ENCODE measurements around the gene PKD1L1. TPM values are rescaled to one million over a fixed set of nuclear protein-coding genes. Genes with fewer than 3 reads are reported as not detected.

PKD1L1 gene
- total RNA-seq, 4 donors from 2014 or later, result 0.41 to 37.4 (median 17.5) TPM

GRCh38 chr7:47734949-47735291, 213.3 kb downstream of the PKD1L1 start:
- H3K9me3 ChIP-seq, result no peaks in the 10 kb centered on the region
- H3K27ac ChIP-seq, result no peak overlapping the region
- no peaks in the 10 kb centered on the region for H3K36me3 ChIP-seq
- H3K27me3 ChIP-seq, result no peaks in the 10 kb centered on the region
- 92 to 100% methylated on average over 1 to 4 of the region's 4 CpGs for WGBS, 2 donors (ENCODE audit: low coverage in 1 of 2)
- H3K4me1 ChIP-seq, result no peaks in the 10 kb centered on the region
- DNase-seq, result no peak
- in situ Hi-C loops (cut with MboI; ENCODE audit: low pct_ligation_motif_present in 1 of 4, low pct_unique_long_range_greater_than_20kb in 1 of 4, low sequenced_read_pairs in 3 of 4), result no loop called here
- TF ChIP-seq POLR2AphosphoS5 (IDR thresholded peaks at IDR 0.05) (no peak), EP300 (IDR thresholded peaks at IDR 0.05; ENCODE audit: low read depth) (no peak), POLR2A (IDR thresholded peaks at IDR 0.05) (no peak)
- TF ChIP-seq, protein P1, sequence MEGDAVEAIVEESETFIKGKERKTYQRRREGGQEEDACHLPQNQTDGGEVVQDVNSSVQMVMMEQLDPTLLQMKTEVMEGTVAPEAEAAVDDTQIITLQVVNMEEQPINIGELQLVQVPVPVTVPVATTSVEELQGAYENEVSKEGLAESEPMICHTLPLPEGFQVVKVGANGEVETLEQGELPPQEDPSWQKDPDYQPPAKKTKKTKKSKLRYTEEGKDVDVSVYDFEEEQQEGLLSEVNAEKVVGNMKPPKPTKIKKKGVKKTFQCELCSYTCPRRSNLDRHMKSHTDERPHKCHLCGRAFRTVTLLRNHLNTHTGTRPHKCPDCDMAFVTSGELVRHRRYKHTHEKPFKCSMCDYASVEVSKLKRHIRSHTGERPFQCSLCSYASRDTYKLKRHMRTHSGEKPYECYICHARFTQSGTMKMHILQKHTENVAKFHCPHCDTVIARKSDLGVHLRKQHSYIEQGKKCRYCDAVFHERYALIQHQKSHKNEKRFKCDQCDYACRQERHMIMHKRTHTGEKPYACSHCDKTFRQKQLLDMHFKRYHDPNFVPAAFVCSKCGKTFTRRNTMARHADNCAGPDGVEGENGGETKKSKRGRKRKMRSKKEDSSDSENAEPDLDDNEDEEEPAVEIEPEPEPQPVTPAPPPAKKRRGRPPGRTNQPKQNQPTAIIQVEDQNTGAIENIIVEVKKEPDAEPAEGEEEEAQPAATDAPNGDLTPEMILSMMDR (IDR thresholded peaks at IDR 0.05), result no peak
- H3K4me3 ChIP-seq, result no peak overlapping the region
- intact Hi-C loops (cut with DNase I; ENCODE audit: low total_unique reads), result no loop called here

GRCh38 chr7:47734287-47734948, 213.8 kb downstream of the PKD1L1 start:
- in situ Hi-C loops (cut with MboI; ENCODE audit: low pct_ligation_motif_present in 1 of 4, low pct_unique_long_range_greater_than_20kb in 1 of 4, low sequenced_read_pairs in 3 of 4), result no loop called here
- Histone ChIP-seq H3K9me3 (no peaks in the 10 kb centered on the region), H3K27me3 (no peaks in the 10 kb centered on the region), H3K36me3 (no peaks in the 10 kb centered on the region), H3K4me1 (no peaks in the 10 kb centered on the region), H3K4me3 (no peak overlapping the region), H3K27ac (no peak overlapping the region)
- WGBS, 2 donors (ENCODE audit: low coverage in 1 of 2), result 75 to 88% methylated on average over 3 to 11 of the region's 11 CpGs
- DNase-seq, result no peak
- TF ChIP-seq POLR2A (IDR thresholded peaks at IDR 0.05), result no peak
- TF ChIP-seq EP300 (IDR thresholded peaks at IDR 0.05; ENCODE audit: low read depth), result no peak
- TF ChIP-seq, protein P1 (IDR thresholded peaks at IDR 0.05), result no peak
- no peak for TF ChIP-seq POLR2AphosphoS5 (IDR thresholded peaks at IDR 0.05)
- intact Hi-C loops (cut with DNase I; ENCODE audit: low total_unique reads), result no loop called here

GRCh38 chr7:47730142-47730541, 218.1 kb downstream of the PKD1L1 start:
- no peak for DNase-seq

GRCh38 chr7:47726047-47726726, 222.1 kb downstream of the PKD1L1 start:
- in situ Hi-C loops (cut with MboI; ENCODE audit: low pct_ligation_motif_present in 1 of 4, low pct_unique_long_range_greater_than_20kb in 1 of 4, low sequenced_read_pairs in 3 of 4) (no loop called here), intact Hi-C loops (cut with DNase I; ENCODE audit: low total_unique reads) (no loop called here)
- H3K9me3 ChIP-seq, result no peaks in the 10 kb centered on the region
- H3K36me3 ChIP-seq, result no peaks in the 10 kb centered on the region
- TF ChIP-seq POLR2A (IDR thresholded peaks at IDR 0.05) (no peak), POLR2AphosphoS5 (IDR thresholded peaks at IDR 0.05) (no peak), EP300 (IDR thresholded peaks at IDR 0.05; ENCODE audit: low read depth) (no peak)
- TF ChIP-seq, protein P1 (IDR thresholded peaks at IDR 0.05), result no peak
- H3K27me3 ChIP-seq, result no peaks in the 10 kb centered on the region
- WGBS, 2 donors (ENCODE audit: low coverage in 1 of 2), result 88% methylated on average over 3 of the region's 3 CpGs; no CpG with 5 or more reads in 1 of the 2 donors
- DNase-seq, result no peak
- no peak overlapping the region for H3K27ac ChIP-seq
- H3K4me3 ChIP-seq, result no peak overlapping the region
- no peaks in the 10 kb centered on the region for H3K4me1 ChIP-seq

More at GRCh38 chr7:47730142-47730541, 218.1 kb downstream of the PKD1L1 start:
- Histone ChIP-seq H3K9me3 (no peaks in the 10 kb centered on the region), H3K27me3 (no peaks in the 10 kb centered on the region), H3K4me3 (no peak overlapping the region), H3K4me1 (no peaks in the 10 kb centered on the region), H3K36me3 (no peaks in the 10 kb centered on the region), H3K27ac (no peak overlapping the region)
- no peak for TF ChIP-seq POLR2AphosphoS5 (IDR thresholded peaks at IDR 0.05)
- TF ChIP-seq POLR2A (IDR thresholded peaks at IDR 0.05), result no peak
- TF ChIP-seq EP300 (IDR thresholded peaks at IDR 0.05; ENCODE audit: low read depth), result no peak
- TF ChIP-seq, protein P1 (IDR thresholded peaks at IDR 0.05), result no peak
- intact Hi-C loops (cut with DNase I; ENCODE audit: low total_unique reads), result no loop called here
- in situ Hi-C loops (cut with MboI; ENCODE audit: low pct_ligation_motif_present in 1 of 4, low pct_unique_long_range_greater_than_20kb in 1 of 4, low sequenced_read_pairs in 3 of 4), result no loop called here
- 82 to 87% methylated on average over 9 of the region's 9 CpGs for WGBS, 2 donors (ENCODE audit: low coverage in 1 of 2)

Data from transverse colon (tissue), 4 donors.